ENCODE results near the gene HGFAC.

Gene HGFAC

GRCh38 chr4:3476936-3477749 lies 35.4 kb downstream of the HGFAC start:
- DNase-seq, result no peak

- no peak for DNase-seq
Measured at GRCh38 chr4:3477750-3478430, 36.1 kb downstream of the HGFAC start.

- DNase-seq, result no peak
Measured at GRCh38 chr4:3478446-3479357, 36.9 kb downstream of the HGFAC start.

- DNase-seq, result no peak
Measured at GRCh38 chr4:3479358-3480101, 37.8 kb downstream of the HGFAC start.

DNA sequence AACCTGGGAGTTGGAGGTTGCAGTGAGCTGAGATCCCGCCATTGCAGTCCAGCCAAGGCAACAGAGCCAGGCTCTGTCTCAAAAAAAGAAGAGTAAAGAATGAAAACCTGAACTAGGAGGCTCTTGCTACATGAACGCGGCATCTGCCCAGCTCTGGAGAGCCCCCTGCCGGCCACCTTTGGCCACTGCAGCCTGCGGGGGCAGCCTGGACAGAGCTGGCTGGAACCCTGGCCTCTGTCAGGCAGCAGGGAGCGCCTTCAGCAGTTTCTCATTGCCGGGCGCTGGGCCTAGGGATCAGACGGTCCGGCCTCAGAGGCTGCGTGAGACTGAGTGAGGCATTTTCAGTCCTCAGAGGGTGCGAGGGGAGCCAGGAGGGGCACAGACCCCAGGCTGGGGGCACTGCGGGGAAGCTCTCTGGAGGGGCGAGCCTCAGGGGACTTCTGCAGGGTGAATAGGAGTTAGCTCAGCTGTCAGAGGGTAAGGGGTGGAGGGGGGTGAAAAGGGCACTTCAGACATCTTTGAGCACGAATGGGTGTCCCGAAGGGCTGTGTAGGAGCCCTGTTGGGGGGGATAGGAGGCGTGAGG lies 38.9 kb downstream of the HGFAC start:
- peak; percentile 16 for DNase-seq

- DNase-seq, result no peak
Measured at GRCh38 chr4:3481113-3481531, 39.4 kb downstream of the HGFAC start.

GRCh38 chr4:3481783-3482393 lies 40.1 kb downstream of the HGFAC start:
- no peak for DNase-seq

DNA sequence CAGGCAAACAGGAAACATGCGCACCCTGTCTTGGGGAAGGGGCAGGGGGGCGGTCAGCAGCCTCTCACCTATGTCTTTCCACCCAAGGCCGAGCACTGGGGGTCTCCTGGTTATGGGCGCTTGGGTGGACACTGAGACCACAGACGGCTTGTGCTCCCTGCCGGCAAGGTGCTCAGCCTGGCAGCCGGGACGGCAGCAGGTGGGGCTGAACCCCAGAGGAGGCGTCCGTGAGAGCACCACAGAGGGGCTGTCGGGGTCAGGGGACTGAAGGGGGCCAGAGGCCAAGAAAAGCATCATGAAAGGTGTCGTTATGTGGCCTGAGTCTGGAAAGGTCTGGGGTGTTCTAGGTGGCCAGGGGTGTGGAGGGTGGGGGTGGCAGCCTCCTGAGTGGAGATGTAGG lies 40.9 kb downstream of the HGFAC start:
- no peak for DNase-seq

DNA sequence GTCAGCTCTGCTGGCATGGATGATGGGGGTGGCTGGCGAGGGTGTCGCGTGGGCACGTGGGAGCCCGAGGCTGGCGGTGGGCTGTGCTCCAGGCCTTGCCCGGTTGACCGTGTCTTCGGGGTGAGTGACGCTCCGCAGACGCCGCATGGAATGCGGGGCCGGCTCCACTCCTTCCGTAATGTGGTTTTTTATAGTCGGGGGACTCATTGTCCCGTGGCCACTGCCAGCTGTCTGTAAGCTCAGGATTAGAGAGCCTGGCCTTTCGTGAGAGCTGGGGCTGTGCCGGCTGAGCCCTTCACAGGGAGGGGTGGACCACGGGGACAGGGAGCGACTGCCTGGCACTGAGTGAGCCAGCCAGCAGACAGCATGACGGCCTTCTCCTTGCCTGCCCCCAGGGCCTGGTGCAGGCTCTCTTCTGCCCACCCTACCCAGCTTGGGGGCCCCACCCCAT lies 41.7 kb downstream of the HGFAC start:
- DNase-seq, result no peak

DNA sequence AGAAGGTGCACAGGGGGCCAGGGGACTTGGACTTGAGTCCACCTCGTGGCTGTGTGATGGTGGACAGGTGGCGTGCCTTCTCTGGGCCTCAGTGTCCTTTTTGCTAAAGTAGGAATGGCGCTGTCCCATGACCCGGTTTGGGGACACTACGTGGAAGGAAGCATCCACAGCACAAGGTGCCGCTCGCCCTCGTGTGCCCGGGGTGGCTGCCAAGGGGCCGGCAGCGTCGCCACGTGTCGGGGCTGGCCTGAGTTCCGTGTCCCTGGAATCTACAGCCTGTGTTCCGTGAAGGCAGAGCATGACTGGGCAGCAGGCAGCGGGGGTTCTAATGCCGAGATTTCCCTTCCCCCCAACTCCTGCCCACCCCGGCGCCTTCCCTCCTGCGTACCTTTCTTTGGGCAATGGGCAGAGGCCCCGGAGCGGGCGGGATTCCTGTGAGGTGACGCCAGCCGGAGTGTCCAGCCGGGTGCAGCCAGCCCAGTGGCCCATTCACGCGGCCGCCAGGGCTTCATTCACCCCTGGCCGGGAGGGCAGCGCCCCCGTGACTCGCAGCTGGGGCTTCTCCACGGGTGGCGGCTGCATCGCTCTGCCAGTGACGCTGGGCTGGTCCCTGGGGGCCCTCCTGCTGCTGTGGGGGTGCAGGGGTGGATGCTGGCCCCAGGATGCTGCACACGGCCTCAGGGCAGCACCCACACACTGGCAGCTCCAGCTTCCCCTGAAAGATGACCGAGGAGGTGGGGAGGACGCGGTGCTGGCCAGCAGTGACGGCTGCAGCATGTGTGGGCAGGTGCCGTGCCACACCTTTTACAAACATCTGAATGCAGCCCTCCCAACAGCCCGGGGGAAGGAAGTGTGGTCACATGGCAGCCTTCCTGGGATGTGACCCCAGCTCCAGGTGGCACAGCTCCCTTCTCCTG lies 42.5 kb downstream of the HGFAC start:
- no peak for DNase-seq

GRCh38 chr4:3485011-3485791 lies 43.4 kb downstream of the HGFAC start:
- no peak for DNase-seq

- DNase-seq, result no peak
Measured at GRCh38 chr4:3485886-3486540, 44.2 kb downstream of the HGFAC start.

GRCh38 chr4:3486541-3487540 lies 45.1 kb downstream of the HGFAC start:
- DNase-seq, result no peak

DNA sequence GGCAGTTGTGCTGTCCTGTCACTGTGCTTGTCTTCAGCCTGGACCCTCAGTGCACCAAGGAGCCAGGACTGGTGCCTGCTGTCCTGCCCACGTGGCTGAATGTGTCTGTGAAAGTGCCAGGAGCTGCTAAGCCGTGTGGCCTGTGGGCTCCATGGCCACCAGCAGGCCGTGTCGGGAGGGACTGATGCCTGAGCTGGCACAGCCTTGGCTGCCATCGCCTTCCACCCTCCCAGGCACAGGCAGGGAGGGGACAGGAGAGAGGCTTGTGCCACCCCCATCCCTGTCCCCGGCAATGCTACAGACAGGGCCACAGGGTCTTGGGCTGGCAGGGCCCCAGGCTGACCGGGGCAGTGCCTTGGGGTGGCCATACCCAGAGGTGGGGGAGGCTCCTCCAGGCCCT lies 46.1 kb downstream of the HGFAC start:
- DNase-seq, result no peak

GRCh38 chr4:3488820-3489219 lies 47.1 kb downstream of the HGFAC start:
- DNase-seq, result no peak

DNA sequence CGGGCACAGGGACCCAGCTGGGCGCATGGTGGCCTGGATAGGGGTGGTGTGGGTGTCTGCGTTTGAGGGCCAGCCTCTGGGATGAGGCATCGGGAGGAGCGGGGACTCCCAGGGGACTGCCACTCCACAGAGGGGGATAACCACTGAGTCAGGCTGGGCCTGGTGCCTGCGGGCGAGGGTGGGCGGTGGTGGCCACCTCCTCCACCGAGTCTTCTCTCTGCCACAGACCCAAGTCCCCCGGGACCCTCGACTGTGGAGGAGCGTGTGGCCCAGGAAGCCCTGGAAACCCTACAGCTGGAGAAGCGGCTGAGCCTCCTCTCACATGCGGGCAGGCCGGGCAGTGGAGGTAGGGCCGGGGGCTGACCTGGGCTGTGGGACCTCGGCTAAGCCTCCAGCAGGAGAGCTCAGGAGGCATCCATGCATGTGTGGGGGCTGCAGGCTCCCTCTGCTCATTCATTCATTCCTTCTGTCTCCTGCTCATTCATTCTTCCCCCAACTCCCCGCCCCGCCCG lies 47.7 kb downstream of the HGFAC start:
- no peak for DNase-seq

- DNase-seq, result no peak
Measured at GRCh38 chr4:3491681-3492405, 50.1 kb downstream of the HGFAC start.
